K562 (cell line): Measurements from ENCODE around the gene IQCN. TPM values are rescaled to one million over a fixed set of nuclear protein-coding genes. Genes with fewer than 3 reads are reported as not detected.

Experiments
- BRF1 ChIP-seq: IDR thresholded peaks from 3 replicates; pipeline ENCODE4 v1.6.1; 2011; ENCODE audit warnings: borderline replicate concordance, mild to moderate bottlenecking; ENCODE audit not compliant: insufficient read length; ENCODE audit errors: extremely low read depth
- CEBPB ChIP-seq: fragments of 450-650 bp; IDR thresholded peaks from 2 replicates; pipeline ENCODE4 v1.6.1; 2016; ENCODE audit warnings: missing genetic modification characterization, missing compliant biosample characterization
- CHD4 ChIP-seq: fragments of 200-600 bp; sonication (generic); IDR thresholded peaks from 3 replicates; pipeline ENCODE4 v1.6.1; 2012; ENCODE audit warnings: low read depth, mild to moderate bottlenecking, mixed read lengths, low read length, inconsistent platforms; ENCODE audit not compliant: insufficient read depth, insufficient replicate concordance, poor library complexity, severe bottlenecking
- HDAC1 ChIP-seq, 2 experiments: fragments of 450-650 bp; IDR thresholded peaks; 2 replicates each; pipeline ENCODE4 v1.6.1; 2016 to 2017; ENCODE audit warnings: inconsistent platforms in 1 of 2, mild to moderate bottlenecking in 1 of 2, moderate library complexity in 1 of 2
- ILK ChIP-seq: fragments of 450-650 bp; IDR thresholded peaks from 2 replicates; pipeline ENCODE4 v1.6.1; 2016; ENCODE audit warnings: missing genetic modification characterization, low read depth, mild to moderate bottlenecking, missing compliant biosample characterization, moderate library complexity, borderline replicate concordance
- POLR2A ChIP-seq: fragments of 450-650 bp; conservative IDR thresholded peaks from 2 replicates; pipeline ENCODE4 v1.6.1; 2016
- POLR2H ChIP-seq: IDR thresholded peaks from 2 replicates; pipeline ENCODE4 v1.6.1; 2016; ENCODE audit warnings: missing genetic modification characterization, low read depth, mild to moderate bottlenecking, control low read depth, missing compliant biosample characterization, moderate library complexity
- SRF ChIP-seq, 2 experiments: fragments of 250-450, 450-650 bp in 1 of 2; sonication (Bioruptor Pico) in 1 of 2; sonication (generic) in 1 of 2; formaldehyde crosslinking; IDR thresholded peaks; 2 replicates each; pipeline versions ENCODE4 v1.5.0 to v1.5.1; 2020 to 2022; ENCODE audit warnings: mild to moderate bottlenecking in 1 of 2, missing genetic modification reagents in 1 of 2
- ZKSCAN1 ChIP-seq: fragments of 150-350 bp; IDR thresholded peaks from 2 replicates; pipeline ENCODE4 v1.6.1; 2016; ENCODE audit warnings: low read depth, low read length
- ZNF143 ChIP-seq: sonication (generic); formaldehyde crosslinking; IDR thresholded peaks from 2 replicates; pipeline ENCODE4 v1.9.0; 2022; ENCODE audit warnings: mild to moderate bottlenecking, missing genetic modification reagents
- ZNF224 ChIP-seq: sonication (generic); formaldehyde crosslinking; IDR thresholded peaks from 2 replicates; pipeline ENCODE4 v1.8.0; 2022; ENCODE audit warnings: mild to moderate bottlenecking, missing genetic modification reagents
- ZNF23 ChIP-seq: fragments of 250-450 bp; sonication (Bioruptor Pico); IDR thresholded peaks from 2 replicates; pipeline ENCODE4 v1.4.0; 2020; ENCODE audit warnings: mild to moderate bottlenecking
- ZNF311 ChIP-seq: fragments of 250-450 bp; sonication (Bioruptor Pico); IDR thresholded peaks from 2 replicates; pipeline ENCODE4 v1.4.0; 2020; ENCODE audit warnings: mild to moderate bottlenecking, moderate library complexity
- ZNF324 ChIP-seq: fragments of 250-450 bp; sonication (Bioruptor Pico); IDR thresholded peaks from 2 replicates; pipeline ENCODE4 v1.4.0; 2020; ENCODE audit warnings: mild to moderate bottlenecking
- ZNF431 ChIP-seq: sonication (generic); formaldehyde crosslinking; IDR thresholded peaks from 2 replicates; pipeline ENCODE4 v1.8.0; 2022; ENCODE audit warnings: mild to moderate bottlenecking, missing genetic modification reagents
- ZNF766 ChIP-seq: fragments of 200-800 bp; sonication (Bioruptor generic); conservative IDR thresholded peaks from 2 replicates; pipeline ENCODE4 v1.6.1; 2016; ENCODE audit warnings: missing genetic modification characterization, missing compliant biosample characterization
- ZSCAN32 ChIP-seq: fragments of 450-650 bp; formaldehyde crosslinking; IDR thresholded peaks from 2 replicates; pipeline ENCODE4 v1.4.0; 2020; ENCODE audit warnings: mild to moderate bottlenecking, moderate library complexity
- polyA plus RNA-seq, 8 experiments: library from polyadenylated mRNA; depleted of rRNA in 4 of 8; stranded (reverse) in 5 of 8; unstranded in 3 of 8; fragments of >200 nt; fragmentation: Nextera tagmentation in 2 of 8; fragmentation: Illumina TruSeq in 1 of 8; extraction: Ambion mirVana in 2 of 8; extraction: Trizol in 1 of 8; gene quantifications; 2 replicates each; pipeline versions ENCODE4 v1.2.1 to v1.2.3, GENCODE V29; 2011 to 2014; ENCODE audit warnings: inconsistent platforms in 1 of 8, missing spikeins in 1 of 8
- total RNA-seq, 7 experiments: library from RNA; depleted of rRNA in 6 of 7; stranded (reverse); fragments of >200 nt in 6 of 7; fragmentation: Illumina TruSeq in 2 of 7; extraction: Trizol in 2 of 7; gene quantifications; 2 replicates each; pipeline versions ENCODE4 v1.2.1 to v1.2.3, GENCODE V29; 2011 to 2021; ENCODE audit warnings: low replicate concordance in 1 of 7
- TF ChIP-seq, protein P1 (sequence below): fragments of 250-450 bp; sonication (Bioruptor Pico); IDR thresholded peaks from 2 replicates; pipeline ENCODE4 v1.4.0; 2020; ENCODE audit warnings: mild to moderate bottlenecking, moderate library complexity, borderline replicate concordance
- TF ChIP-seq, protein P2 (sequence below): fragments of 250-450 bp; sonication (Bioruptor Pico); IDR thresholded peaks from 2 replicates; pipeline ENCODE4 v1.8.0; 2021; ENCODE audit warnings: moderate library complexity, mild to moderate bottlenecking, inconsistent platforms
- TF ChIP-seq, protein P3 (sequence below): fragments of 450-650 bp; conservative IDR thresholded peaks from 2 replicates; pipeline ENCODE4 v1.6.1; 2016; ENCODE audit warnings: missing genetic modification characterization, low read depth, mild to moderate bottlenecking, control low read depth, missing compliant biosample characterization
- TF ChIP-seq, protein P4 (sequence below): fragments of 450-650 bp; formaldehyde crosslinking; IDR thresholded peaks from 2 replicates; pipeline ENCODE4 v1.4.0; 2020; ENCODE audit warnings: mild to moderate bottlenecking

The IQCN gene
- total and polyA plus RNA-seq, 9 of the 15 experiments (the other 6 are each of a cell fraction or from before 2014, with no cell fraction given): 0.01 to 0.07 (median 0.04) TPM; not detected in 3

DNA sequence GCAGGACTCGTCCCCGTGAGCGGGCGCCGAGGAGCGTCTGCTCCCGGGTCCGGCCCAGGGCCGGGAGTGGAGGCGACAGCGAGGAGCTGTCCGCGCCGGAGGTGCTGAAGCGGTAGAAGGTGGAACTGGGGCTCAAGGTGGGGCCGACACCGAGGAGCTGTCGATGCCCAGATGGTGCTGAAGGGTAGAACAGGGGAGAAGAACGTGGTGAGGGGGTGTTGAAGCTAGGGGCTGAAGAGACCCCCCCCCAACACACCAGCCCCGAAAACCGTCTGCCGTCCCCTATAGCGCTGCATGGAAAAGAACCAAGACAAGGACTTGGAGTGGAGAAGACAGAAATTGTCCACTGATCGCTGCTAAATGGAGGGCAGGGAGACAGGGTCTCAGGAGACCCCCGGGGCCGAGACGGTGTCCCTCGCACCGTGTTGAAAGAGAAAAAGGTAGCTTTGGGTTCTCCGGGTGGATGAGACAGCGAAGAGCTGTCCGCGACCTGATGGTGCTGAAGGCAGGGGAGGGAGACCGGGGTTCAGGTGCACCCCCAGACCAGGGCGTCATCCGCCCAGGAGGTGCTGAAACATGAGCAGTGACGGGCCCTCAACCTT, 40.9 kb downstream of the IQCN start (continued):
- no peak for TF ChIP-seq CHD4
- no peak for TF ChIP-seq ZKSCAN1
- TF ChIP-seq, protein P1, sequence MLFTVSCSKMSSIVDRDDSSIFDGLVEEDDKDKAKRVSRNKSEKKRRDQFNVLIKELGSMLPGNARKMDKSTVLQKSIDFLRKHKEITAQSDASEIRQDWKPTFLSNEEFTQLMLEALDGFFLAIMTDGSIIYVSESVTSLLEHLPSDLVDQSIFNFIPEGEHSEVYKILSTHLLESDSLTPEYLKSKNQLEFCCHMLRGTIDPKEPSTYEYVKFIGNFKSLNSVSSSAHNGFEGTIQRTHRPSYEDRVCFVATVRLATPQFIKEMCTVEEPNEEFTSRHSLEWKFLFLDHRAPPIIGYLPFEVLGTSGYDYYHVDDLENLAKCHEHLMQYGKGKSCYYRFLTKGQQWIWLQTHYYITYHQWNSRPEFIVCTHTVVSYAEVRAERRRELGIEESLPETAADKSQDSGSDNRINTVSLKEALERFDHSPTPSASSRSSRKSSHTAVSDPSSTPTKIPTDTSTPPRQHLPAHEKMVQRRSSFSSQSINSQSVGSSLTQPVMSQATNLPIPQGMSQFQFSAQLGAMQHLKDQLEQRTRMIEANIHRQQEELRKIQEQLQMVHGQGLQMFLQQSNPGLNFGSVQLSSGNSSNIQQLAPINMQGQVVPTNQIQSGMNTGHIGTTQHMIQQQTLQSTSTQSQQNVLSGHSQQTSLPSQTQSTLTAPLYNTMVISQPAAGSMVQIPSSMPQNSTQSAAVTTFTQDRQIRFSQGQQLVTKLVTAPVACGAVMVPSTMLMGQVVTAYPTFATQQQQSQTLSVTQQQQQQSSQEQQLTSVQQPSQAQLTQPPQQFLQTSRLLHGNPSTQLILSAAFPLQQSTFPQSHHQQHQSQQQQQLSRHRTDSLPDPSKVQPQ: no peak
- no peak for TF ChIP-seq ZSCAN32
- peak in 1 of 2 experiments; percentile 91; a peak in 2 of 4 replicates for TF ChIP-seq HDAC1 (IDR thresholded peaks at IDR 0.05)
- no peak for TF ChIP-seq BRF1
- no peak for TF ChIP-seq ZNF23 (CRISPR knock-in tag)
- peak; percentile 66; the same call in 1 of the 2 replicates for TF ChIP-seq ZNF431 (CRISPR knock-in tag)
- TF ChIP-seq SRF (CRISPR knock-in tag; IDR thresholded peaks at IDR 0.05): peak in 1 of 2 experiments; percentile 69; a peak in 1 of 4 replicates
- TF ChIP-seq, protein P2, sequence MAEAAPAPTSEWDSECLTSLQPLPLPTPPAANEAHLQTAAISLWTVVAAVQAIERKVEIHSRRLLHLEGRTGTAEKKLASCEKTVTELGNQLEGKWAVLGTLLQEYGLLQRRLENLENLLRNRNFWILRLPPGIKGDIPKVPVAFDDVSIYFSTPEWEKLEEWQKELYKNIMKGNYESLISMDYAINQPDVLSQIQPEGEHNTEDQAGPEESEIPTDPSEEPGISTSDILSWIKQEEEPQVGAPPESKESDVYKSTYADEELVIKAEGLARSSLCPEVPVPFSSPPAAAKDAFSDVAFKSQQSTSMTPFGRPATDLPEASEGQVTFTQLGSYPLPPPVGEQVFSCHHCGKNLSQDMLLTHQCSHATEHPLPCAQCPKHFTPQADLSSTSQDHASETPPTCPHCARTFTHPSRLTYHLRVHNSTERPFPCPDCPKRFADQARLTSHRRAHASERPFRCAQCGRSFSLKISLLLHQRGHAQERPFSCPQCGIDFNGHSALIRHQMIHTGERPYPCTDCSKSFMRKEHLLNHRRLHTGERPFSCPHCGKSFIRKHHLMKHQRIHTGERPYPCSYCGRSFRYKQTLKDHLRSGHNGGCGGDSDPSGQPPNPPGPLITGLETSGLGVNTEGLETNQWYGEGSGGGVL: no peak
- TF ChIP-seq ZNF143 (CRISPR knock-in tag): no peak
- TF ChIP-seq ZNF224 (CRISPR knock-in tag): peak; percentile 44; the same call in 1 of the 2 replicates
- TF ChIP-seq POLR2H: no peak
- no peak for TF ChIP-seq ILK (tag)
- TF ChIP-seq POLR2A: no peak
- no peak for TF ChIP-seq CEBPB (tag)
- TF ChIP-seq, protein P3, sequence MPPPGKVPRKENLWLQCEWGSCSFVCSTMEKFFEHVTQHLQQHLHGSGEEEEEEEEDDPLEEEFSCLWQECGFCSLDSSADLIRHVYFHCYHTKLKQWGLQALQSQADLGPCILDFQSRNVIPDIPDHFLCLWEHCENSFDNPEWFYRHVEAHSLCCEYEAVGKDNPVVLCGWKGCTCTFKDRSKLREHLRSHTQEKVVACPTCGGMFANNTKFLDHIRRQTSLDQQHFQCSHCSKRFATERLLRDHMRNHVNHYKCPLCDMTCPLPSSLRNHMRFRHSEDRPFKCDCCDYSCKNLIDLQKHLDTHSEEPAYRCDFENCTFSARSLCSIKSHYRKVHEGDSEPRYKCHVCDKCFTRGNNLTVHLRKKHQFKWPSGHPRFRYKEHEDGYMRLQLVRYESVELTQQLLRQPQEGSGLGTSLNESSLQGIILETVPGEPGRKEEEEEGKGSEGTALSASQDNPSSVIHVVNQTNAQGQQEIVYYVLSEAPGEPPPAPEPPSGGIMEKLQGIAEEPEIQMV (tag): no peak
- TF ChIP-seq ZNF311 (CRISPR knock-in tag): peak; percentile 53; the same call in 1 of the 2 replicates
- TF ChIP-seq, protein P4, sequence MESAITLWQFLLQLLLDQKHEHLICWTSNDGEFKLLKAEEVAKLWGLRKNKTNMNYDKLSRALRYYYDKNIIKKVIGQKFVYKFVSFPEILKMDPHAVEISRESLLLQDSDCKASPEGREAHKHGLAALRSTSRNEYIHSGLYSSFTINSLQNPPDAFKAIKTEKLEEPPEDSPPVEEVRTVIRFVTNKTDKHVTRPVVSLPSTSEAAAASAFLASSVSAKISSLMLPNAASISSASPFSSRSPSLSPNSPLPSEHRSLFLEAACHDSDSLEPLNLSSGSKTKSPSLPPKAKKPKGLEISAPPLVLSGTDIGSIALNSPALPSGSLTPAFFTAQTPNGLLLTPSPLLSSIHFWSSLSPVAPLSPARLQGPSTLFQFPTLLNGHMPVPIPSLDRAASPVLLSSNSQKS: no peak
- peak; percentile 91 for TF ChIP-seq ZNF766
- no peak for TF ChIP-seq ZNF324 (CRISPR knock-in tag)
